ENCODE data around the gene CNNM4.

Gene CNNM4

DNA sequence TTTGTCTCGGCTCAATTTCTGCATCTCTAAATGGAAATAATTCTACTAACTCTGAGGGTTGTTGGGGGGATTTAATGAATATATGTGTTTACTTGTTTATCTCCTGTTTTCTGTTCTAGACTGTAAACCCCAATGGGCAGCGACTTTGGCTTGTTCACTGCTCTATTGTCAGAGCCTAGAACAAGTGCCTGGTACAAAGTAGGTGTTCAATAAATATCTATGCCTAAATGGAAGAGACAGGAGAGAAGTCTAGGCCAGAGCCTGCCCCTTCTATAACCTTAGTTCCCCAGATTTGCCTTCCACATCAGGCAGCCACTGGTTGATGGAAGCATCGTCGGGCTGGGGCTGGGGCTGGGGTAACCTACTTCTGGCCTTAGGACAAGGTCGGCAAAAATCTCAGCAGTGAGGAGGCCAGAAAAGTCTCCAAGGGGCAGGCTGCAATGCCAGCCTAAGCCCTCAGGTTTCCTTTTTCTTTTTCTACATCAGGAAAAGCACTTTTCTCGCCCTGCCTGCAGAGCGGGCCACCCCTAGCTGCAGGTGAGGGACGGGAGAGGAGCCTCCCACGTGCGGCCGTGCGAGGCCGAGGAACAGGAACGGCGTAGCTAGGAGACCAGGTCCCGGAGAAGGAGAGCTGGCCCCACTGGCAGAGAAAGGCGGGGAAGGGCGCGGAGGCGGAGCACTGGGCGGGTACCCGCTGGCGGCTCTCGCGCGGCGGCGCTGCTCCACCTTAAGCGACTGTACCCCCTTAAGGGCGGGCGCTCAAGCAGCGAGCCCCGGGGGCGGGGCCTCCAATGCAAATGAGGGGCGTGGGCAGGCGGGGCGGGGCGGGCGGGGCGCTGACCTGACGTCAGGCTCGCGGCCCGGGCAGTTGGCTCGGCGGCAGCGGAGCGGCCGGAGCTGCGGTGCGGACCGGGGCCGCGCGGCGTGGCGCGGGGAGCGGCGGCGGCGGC, at the start of gene CNNM4:
TSS of gene CNNM4 (plus strand) at position 867 of the 950 bp plus-strand sequence. CDS start 98 bp downstream, outside the sequence.
- DNase-seq (ENCODE audit: low read depth in 2 of 2): peak; percentile 89 to 90

DNA sequence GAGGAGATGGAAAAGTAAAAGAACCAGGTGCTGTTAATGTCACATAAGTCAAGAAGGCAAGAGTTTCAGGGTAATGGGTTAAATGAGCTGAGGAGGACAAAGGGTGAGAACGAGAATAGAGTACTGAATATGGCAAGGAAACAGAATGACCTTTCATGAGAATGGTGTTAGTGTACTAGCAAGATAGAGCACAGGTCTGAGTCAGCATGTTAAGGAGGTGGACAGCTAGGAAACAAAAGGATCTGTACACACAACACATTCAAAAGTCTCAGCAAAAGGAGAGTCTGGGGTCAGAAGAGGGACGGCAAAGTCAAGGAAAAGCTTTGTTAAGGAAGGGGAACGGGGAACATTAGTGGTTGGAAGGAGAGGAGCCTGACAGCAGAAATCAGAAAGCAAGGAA, 49.7 kb upstream of the CNNM4 start:
- DNase-seq (ENCODE audit: low read depth in 2 of 2): no peak

DNA sequence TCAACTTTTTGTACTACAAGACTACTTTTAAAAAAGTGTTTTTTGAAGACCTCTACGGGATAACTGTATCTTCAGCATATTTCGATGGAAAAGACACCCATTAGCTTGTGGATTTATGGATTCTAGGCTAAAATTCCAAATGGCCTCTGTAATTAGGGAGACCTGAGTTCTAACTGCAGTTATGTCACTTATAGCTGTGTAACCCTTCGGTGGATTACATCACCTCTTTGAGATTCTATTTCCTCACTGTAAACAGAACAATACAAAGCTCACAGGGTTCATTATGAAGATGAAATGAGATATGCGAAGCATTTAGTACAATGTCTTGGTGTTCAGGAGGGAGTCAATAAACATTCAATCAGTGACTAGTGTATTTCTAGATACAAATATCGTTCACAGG, 45.0 kb upstream of the CNNM4 start:
- no peak for DNase-seq (ENCODE audit: low read depth in 2 of 2)

DNA sequence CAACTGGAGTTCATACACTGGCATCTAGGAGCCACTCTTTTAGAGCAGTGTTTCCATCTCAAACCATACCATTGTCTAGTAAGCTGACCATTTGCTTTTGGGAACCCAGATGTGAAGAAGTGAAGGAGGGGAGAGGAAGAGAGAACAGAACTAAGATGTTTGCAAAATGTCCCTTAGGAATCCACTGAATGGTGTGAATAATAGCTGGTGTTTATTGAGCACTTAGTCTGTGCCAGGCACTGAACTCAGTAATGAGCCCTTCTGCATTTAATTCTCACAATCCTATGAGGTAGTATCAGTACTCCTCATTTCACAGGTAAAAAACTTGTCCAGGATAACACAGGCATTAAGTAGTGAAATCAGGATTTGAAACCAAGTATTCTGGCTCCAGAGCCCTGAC, 44.3 kb upstream of the CNNM4 start:
- DNase-seq (ENCODE audit: low read depth in 2 of 2): no peak

DNA sequence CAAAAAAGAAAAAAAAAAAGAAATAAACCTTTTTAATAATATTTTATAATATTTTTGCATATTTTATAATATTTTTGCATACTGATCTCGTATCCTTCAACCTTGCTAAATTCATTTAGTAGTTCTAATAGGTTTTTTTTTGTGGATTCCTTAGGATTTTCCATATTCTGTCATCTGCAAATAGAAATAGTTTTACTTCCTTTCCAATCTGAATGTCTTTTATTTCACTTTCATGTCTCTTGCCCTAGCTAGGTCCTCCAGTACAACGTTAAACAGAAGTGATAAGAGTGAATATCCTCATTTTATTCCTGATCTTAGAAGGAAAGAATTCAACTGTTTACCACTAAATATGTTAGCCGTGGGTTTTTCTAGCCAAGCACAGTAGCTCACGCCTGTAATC, 34.6 kb upstream of the CNNM4 start:
- DNase-seq (ENCODE audit: low read depth in 2 of 2): no peak

DNA sequence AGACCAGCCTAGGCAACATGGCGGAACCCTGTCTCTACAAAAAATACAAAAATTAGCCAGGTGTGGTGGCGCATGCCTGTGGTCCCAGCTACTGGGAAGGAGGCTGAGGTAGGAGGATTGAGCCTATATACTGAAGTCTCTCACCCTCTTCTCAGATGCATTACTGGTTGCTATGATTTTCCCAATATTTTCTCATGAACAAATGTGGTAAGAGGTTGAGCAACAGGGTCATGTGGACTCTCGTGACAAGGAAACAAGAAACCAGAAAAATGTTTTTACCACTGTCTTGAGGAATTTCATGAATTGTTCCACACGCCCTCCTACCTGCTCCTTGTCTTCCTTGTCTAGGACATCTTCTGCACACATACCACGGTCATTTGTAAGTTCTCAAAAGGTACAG, 33.3 kb upstream of the CNNM4 start:
- DNase-seq (ENCODE audit: low read depth in 2 of 2): no peak

DNA sequence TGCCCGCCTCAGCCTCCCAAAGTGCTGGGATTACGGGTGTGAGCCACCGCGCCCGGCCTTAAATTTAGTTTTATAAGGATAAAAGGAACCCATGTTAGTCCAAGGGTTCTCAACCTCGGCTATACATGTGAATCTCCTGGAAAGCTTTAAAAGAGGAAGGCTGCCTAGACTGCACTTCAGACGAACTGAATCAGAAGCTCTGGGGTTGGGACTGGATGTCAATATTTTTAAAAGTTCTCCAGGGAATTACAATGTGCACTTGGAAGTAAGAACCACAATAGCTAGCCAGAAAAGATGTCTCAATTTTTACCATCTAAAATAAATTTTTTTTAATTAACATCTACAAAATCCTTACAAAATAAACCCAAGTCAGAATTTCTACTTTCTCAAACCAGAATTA, 31.0 kb upstream of the CNNM4 start:
- DNase-seq (ENCODE audit: low read depth in 2 of 2): no peak

DNA sequence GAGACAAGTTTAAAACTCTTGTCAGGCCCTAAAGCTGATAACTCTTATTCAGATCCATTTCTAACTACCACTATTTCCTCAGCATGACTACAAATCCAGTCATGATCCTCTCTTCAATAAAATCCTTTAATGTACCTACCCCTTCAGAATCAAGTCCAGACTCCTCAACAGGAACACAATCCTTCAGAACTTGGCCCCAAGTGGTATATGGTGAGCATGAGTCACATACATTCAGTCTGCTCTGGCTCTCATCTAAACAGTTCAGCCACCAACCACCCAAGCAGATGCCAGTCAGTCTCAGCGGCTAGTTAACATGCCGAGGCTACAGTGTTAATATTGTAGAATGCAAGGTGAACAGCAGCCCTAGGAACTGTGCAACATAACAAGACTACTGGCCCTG, 30.5 kb upstream of the CNNM4 start:
- no peak for DNase-seq (ENCODE audit: low read depth in 2 of 2)

DNA sequence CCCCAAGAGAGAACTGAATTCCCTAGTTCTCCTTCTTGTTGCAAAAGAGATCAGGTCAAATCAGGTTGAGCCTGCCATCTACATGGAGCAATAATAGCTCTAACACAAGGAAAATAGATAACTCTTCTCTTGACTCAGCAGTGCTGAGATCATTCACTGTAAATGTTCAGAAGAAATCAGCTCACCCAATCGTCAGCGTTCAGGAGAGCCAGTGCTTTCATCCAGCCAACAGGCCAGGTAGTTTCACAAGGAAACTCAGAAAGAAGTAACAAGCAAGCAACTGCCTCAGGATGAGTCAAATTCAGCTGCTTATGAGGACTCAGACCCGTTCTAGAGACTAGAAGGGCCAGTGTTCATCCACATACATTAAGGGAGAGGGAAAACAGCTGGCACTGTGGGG, 26.8 kb upstream of the CNNM4 start:
- DNase-seq (ENCODE audit: low read depth in 2 of 2): no peak

DNA sequence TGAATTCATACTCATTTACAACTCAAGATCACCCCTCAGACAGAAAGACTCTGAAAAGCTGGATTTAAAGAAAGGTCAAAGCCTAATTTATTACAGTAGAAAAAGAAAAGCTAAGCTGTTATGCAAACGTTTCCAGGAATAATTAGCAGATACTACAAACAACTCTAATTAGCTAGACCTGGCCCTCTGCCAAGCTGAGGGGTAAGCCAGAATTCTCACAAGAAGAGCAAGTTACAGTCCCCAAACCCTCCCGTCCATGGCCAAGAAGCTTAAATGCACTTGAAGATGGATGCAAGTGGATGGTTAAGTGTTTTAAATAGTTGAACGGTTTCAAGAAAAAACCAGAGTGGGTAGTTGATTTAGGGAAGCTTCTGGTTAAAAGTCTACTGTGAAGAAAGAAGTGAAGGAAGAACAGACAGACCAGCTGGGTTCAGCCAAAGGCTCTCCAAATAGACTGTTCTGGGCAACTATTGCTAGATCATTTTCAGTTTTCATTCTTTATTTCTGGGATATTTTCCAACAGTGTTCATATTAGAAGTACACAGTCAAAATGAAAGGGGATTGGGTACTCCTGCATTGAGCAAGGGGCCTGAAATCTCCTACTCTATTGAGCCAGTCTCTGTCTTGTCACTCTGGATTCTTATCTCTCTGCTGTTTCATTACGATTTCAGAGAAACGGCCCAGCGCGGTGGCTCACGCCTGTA, 25.7 kb upstream of the CNNM4 start:
- no peak for DNase-seq (ENCODE audit: low read depth in 2 of 2)

DNA sequence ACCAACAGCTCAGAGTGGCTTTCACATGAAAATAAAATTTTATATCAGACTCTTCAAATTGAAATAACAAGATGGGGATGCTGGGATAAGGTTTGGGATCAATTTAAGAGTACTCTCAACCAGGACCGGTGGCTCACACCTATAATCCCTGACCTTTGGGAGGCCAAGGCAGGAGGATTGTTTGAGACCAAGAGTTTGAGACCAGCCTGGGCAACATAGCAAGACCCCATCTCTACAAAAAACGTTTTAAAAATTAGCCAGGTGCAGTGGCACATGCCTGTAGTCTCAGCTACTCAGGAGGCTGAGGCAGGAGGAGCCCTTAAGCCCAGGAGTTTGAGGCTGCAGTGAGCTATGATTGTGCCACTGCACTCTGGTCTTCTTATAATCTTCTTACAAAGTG, 23.5 kb upstream of the CNNM4 start:
- no peak for DNase-seq (ENCODE audit: low read depth in 2 of 2)

DNA sequence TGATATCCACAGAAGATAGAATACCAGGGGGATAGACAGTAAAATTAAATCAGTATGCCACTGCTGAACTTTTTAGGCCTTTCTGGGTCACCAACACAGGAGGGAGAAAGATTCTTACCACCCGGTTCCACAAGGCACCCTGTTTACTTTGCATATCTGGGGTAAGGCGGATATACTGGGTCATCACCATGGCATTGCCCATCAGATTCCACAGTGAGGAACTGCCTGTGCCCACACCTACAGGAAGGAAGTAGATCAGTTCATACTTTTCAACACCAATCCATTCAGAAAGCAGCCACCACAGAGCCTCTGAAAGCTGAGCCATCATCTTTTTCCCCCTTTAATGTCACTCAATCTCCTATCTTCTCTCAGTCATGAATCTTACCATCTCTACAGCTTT, 22.9 kb upstream of the CNNM4 start:
- no peak for DNase-seq (ENCODE audit: low read depth in 2 of 2)

DNA sequence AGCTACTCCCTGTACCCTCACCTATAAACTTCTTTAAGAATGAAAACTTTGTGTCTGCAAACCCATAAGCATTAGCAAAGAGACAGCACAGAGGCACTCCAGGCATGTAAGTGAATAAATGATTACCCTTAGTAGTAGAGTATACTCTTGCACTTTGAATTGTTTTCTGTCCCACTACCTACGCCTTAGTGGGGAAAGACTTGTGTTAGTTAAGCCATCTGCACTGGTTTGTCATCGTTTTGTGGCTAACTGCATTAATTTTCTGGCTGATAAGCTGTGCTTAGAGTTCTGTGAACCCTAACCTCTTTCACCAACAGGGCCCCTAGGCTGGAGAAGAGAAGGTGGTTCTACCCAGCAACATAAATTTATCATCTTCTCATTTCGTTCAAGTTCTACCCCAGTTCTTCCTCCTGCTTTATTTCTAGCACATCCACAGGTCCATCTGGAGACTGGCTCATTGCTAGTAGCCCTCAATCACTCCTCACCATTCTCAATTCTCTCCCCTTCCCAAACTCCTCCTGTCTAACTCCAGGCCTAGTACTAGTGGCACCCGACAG, 21.5 kb upstream of the CNNM4 start:
- no peak for DNase-seq (ENCODE audit: low read depth in 2 of 2)

DNA sequence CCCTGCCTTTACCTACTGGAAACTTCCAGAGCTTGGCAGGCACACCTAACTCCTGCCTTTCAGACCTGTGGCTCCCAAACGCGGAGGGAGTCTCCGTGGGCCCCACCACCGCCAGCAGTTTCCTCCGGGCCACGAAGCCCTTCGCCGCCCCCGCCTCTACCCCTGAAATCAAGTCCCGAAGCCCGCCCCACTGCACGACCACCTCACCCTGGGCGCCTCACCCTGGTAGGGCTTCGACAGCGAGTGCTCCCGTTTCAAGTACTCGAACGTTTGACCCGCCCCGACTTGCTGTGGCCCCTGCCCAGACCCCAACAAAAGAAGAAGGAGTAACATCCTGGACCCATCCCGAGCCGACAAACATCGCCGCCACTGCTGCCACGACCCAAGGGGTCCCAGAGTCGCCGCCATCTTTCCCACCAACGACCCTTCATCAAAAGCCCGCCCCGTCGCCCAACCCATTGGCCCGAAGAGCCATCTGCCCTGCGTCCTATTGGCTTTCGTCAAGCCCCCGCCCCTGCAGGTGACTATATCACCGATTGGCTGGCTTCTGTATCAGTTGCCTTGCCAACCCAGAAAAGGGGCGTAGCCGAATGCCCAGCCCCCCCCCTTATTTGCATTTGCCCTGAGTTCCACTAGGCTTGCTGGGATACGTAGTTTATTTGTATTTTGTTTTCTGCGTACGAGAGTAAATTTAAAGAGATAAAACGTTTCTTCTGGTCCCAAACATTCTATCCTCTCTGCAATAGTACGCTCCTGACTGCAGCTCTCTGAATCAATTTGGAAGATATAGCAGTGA, 20.9 kb upstream of the CNNM4 start, which contains the start of gene LMAN2L:
TSS of gene LMAN2L (minus strand) at position 432 of the 796 bp plus-strand sequence. CDS start at position 408, 24 bp downstream.
- peak; percentile 90 to 97 for DNase-seq (ENCODE audit: low read depth in 2 of 2)

DNA sequence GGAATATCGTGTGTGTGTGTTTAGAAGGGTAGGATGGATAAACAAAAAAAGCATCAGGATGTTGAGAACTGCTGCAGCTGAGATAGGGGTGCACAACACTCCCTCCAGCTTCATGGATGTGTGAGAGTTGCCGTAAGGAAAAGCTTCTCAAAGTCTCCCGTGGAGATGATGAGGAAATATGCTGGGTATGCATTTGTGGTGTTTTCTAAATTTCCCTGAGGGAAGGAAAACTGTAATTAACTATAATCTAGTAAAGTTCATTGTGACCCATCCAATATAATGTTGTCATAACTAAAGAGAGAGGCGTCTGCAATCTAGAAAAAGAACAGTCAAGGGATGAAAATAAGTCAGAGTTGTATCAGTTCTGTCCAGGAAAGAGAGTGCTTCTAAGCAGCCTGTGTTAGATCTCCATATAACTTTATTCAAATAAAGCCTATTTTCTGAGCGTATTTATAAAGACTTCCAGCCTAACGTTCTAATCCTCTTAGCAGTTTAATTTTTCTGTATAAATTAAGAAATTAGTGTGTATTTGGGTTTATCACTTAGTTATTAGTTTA, 13.6 kb upstream of the CNNM4 start:
- no peak for DNase-seq (ENCODE audit: low read depth in 2 of 2)

DNA sequence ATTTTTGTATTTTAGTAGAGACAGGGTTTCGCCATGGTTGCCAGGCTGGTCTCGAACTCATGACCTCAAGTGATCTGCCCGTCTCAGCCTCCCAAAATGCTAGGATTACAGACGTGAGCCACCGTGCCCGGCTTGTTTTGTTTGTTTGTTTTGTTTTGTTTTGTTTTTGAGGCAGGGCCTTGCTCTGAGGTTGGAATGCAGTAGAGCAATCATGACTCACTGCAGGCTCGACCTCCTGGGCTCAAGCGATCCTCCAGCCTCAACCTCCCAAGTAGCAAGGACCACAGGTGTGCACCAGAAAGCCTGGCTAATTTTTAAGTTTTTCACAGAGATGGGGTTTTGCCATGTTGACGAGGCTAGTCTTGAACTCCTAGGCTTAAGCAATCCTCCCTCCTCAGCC, 8.9 kb upstream of the CNNM4 start:
- DNase-seq (ENCODE audit: low read depth in 2 of 2): no peak

DNA sequence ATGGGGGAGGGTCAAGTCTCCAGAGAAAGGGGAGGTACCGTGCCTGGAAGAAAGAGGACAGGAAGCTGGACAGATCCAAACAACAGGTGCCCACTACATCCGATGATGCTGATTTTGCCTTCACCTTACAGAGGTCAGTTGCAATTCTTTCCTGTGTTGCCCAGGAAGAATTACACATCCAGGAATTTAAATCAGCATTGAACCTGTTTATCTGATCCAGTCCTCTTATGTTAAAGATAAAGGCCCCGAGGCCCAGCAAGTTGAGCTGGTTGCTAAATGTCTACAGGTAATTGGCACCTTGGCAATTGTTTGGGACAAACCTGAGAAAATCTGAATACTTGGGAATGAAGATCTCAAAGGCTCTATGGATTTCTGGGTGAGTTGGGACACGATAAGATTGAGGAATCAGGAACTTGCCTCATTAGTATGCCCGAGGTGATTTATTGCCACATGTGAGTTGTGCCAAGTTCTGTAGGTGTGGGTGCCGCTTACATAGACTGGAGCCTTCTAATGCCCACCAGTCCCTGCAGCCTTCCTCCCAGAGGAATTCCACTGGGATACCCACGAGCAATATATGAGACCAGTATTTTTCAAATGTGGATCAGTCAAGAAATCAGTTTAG, 6.9 kb upstream of the CNNM4 start:
- DNase-seq (ENCODE audit: low read depth in 2 of 2): no peak

DNA sequence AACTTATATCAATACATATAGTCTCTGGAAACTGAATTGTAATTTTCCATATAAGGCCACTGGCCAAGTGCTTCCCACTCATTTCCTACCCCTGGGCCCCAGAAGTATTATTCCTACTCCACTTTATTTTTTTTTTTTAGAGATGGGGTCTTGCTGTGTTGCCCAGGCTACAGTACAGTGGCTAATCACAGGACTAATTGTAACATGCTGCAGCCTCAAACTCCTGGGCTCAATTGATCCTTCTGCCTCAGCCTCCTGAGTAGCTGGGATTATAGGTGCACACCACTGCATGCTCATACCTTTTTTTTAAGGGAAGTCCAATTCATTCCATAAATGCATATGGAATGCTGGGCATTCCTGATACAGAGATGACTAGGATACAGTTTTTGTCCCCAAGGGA, 6.4 kb upstream of the CNNM4 start:
- DNase-seq (ENCODE audit: low read depth in 2 of 2): no peak

DNA sequence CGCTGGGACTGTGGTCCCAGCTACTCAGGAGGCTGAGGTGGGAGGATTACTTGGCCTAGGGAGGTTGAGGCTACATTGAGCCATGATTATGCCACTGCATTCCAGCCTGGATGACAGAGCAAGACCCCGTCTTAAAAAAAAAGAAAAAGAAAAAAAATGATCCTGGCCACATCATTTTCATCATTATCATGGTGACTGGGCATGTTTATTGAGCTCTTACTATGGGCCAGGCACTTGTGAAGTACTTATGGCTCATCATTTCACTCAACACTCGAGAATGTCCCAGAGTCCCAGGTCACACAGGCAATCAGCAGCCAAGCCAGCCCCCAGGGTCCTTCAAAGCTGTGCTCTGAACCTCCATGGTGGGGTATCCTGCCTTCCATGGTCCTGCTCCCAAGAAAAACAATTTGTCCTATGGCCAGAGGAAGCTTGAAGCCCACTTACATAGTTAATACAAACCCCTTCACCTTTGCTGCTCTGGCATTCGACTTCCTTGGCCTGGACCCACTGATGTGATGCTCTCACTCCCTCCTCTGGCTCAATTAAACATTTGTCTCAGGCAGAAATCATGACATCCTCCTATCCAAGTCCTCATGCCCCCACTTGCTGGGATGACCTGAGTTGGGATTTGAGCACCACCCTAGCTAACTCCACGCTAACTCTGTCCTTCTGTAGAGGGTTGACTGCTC, 3.8 kb upstream of the CNNM4 start:
- DNase-seq (ENCODE audit: low read depth in 2 of 2): no peak

DNA sequence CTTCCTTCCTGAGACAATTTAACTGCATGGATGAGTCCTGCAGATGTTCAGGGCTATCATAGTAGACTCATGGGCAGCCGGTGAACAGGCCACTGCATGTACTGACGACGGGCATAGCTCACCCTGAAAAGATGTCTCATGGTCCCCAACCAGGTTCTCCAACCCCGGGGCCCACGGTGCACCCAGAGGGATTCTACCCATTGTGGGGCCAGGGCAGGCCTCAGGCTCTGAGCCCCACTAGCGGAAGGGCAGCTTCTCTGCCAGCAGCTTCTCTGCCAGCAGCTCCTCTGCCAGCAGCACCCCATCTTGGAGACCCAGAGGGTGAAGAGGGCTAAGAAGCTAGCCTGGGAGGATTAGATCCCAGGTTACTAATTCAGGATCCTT, 3.2 kb upstream of the CNNM4 start:
- DNase-seq (ENCODE audit: low read depth in 2 of 2): no peak

DNA sequence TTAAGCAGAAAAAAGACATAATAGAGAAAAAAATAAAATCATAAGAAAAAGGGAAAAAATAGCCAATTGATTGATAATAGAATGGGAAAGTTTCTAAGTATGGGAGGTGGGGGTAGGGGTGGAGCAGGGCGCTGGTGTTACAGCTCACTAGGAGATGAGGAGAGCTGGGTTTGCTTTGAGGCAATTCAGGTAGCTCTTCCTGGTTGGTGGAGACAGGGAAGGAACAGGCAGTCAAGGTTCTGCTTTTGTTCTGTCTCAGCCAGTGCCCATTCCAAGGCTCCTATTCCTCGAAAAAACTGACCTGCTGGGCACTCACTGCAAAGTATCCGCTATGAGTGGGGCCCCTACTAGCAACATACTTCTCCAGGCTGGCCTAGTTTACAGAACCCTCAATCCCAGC, 1.7 kb upstream of the CNNM4 start:
- no peak for DNase-seq (ENCODE audit: low read depth in 2 of 2)

All from stimulated activated CD8-positive, alpha-beta memory T cell treated with anti-CD3 and anti-CD28 coated beads, Interleukin-2, amount 100 ng/mL, for 48 hours (primary cell).